Measurements from ENCODE around the gene ITGB4. TPM values are rescaled to one million over a fixed set of nuclear protein-coding genes. Genes with fewer than 3 reads are reported as not detected.

Gene ITGB4
- total and polyA plus RNA-seq, 2 of the 13 experiments (the other 11 are each of a cell fraction or from before 2014, with no cell fraction given): 6.9 to 14.5 TPM

DNA sequence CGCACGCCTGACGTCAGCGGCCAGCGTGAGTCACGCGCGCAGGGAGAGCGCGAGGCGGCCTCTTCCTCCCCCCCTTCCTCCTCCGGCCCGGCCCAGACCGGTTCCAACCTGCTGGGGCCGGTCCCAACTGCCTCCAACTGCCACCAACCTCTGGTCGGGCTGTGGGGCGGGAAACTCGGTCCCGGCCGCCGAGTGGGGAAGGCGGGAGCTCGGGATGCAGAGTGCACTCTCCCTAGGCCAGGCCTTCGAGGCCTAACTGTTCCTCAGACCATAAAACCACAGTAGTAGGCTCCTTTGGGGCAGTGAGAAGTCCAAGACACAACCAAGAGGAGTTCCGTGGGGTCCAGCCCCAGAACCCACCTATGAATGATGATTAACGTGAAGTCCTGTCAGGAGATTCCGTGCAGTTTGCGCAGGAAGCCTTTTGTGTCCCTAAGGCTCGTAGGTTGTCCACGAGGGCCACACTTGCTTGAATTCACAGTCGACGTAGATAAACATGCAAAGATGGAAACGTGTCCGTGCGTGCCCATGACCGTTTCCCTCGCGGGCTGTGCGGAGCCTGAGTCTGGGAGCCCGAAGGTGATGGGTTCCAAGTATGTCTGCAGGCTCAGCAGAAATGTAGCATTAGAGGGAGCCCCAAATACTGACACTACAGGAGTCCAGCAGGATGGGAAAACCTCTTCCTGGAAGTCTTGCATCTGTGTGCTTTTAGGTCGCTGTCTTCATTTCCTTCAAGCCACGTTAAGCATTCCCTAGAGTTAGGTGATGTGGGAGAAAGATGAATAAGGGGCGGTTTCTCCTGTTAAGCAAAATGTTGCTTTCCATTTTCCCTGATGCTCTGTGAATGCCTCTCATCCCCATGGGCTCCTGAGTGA is 64.0 kb downstream of the ITGB4 start (continued):
- TF ChIP-seq, protein P1, sequence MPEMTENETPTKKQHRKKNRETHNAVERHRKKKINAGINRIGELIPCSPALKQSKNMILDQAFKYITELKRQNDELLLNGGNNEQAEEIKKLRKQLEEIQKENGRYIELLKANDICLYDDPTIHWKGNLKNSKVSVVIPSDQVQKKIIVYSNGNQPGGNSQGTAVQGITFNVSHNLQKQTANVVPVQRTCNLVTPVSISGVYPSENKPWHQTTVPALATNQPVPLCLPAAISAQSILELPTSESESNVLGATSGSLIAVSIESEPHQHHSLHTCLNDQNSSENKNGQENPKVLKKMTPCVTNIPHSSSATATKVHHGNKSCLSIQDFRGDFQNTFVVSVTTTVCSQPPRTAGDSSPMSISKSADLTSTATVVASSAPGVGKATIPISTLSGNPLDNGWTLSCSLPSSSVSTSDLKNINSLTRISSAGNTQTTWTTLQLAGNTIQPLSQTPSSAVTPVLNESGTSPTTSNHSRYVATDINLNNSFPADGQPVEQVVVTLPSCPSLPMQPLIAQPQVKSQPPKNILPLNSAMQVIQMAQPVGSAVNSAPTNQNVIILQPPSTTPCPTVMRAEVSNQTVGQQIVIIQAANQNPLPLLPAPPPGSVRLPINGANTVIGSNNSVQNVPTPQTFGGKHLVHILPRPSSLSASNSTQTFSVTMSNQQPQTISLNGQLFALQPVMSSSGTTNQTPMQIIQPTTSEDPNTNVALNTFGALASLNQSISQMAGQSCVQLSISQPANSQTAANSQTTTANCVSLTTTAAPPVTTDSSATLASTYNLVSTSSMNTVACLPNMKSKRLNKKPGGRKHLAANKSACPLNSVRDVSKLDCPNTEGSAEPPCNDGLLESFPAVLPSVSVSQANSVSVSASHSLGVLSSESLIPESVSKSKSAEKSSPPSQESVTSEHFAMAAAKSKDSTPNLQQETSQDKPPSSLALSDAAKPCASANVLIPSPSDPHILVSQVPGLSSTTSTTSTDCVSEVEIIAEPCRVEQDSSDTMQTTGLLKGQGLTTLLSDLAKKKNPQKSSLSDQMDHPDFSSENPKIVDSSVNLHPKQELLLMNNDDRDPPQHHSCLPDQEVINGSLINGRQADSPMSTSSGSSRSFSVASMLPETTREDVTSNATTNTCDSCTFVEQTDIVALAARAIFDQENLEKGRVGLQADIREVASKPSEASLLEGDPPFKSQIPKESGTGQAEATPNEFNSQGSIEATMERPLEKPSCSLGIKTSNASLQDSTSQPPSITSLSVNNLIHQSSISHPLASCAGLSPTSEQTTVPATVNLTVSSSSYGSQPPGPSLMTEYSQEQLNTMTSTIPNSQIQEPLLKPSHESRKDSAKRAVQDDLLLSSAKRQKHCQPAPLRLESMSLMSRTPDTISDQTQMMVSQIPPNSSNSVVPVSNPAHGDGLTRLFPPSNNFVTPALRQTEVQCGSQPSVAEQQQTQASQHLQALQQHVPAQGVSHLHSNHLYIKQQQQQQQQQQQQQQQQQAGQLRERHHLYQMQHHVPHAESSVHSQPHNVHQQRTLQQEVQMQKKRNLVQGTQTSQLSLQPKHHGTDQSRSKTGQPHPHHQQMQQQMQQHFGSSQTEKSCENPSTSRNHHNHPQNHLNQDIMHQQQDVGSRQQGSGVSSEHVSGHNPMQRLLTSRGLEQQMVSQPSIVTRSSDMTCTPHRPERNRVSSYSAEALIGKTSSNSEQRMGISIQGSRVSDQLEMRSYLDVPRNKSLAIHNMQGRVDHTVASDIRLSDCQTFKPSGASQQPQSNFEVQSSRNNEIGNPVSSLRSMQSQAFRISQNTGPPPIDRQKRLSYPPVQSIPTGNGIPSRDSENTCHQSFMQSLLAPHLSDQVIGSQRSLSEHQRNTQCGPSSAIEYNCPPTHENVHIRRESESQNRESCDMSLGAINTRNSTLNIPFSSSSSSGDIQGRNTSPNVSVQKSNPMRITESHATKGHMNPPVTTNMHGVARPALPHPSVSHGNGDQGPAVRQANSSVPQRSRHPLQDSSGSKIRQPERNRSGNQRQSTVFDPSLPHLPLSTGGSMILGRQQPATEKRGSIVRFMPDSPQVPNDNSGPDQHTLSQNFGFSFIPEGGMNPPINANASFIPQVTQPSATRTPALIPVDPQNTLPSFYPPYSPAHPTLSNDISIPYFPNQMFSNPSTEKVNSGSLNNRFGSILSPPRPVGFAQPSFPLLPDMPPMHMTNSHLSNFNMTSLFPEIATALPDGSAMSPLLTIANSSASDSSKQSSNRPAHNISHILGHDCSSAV (CRISPR knock-in tag; IDR thresholded peaks at IDR 0.05; ENCODE audit: borderline replicate concordance): no peak
- TF ChIP-seq TCF7 (IDR thresholded peaks at IDR 0.05; ENCODE audit: low read depth) (no peak), HNF4G (IDR thresholded peaks at IDR 0.05; ENCODE audit: borderline replicate concordance, low read depth, low read length) (0 out of 2 replicates have a peak, but pooled peaks have one; percentile 22), HNF4G (CRISPR knock-in tag; IDR thresholded peaks at IDR 0.05; ENCODE audit: borderline replicate concordance, low read depth) (0 out of 2 replicates have a peak, but pooled peaks have one; percentile 5), ZNF746 (CRISPR knock-in tag; IDR thresholded peaks at IDR 0.05) (no peak; the same call in none of the 2 replicates), ZNF331 (CRISPR knock-in tag; IDR thresholded peaks at IDR 0.05) (peak; percentile 71), SATB2 (CRISPR knock-in tag; IDR thresholded peaks at IDR 0.05) (no peak), NFATC3 (CRISPR knock-in tag; IDR thresholded peaks at IDR 0.05) (0 out of 2 replicates have a peak, but pooled peaks have one; percentile 42), ZFX (CRISPR knock-in tag; IDR thresholded peaks at IDR 0.05; ENCODE audit: low read depth) (peak; percentile 98)
- TF ChIP-seq, protein P2, sequence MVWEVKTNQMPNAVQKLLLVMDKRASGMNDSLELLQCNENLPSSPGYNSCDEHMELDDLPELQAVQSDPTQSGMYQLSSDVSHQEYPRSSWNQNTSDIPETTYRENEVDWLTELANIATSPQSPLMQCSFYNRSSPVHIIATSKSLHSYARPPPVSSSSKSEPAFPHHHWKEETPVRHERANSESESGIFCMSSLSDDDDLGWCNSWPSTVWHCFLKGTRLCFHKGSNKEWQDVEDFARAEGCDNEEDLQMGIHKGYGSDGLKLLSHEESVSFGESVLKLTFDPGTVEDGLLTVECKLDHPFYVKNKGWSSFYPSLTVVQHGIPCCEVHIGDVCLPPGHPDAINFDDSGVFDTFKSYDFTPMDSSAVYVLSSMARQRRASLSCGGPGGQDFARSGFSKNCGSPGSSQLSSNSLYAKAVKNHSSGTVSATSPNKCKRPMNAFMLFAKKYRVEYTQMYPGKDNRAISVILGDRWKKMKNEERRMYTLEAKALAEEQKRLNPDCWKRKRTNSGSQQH (CRISPR knock-in tag; IDR thresholded peaks at IDR 0.05; ENCODE audit: low read depth): 0 out of 2 replicates have a peak, but pooled peaks have one; percentile 47
- TF ChIP-seq, protein P3, sequence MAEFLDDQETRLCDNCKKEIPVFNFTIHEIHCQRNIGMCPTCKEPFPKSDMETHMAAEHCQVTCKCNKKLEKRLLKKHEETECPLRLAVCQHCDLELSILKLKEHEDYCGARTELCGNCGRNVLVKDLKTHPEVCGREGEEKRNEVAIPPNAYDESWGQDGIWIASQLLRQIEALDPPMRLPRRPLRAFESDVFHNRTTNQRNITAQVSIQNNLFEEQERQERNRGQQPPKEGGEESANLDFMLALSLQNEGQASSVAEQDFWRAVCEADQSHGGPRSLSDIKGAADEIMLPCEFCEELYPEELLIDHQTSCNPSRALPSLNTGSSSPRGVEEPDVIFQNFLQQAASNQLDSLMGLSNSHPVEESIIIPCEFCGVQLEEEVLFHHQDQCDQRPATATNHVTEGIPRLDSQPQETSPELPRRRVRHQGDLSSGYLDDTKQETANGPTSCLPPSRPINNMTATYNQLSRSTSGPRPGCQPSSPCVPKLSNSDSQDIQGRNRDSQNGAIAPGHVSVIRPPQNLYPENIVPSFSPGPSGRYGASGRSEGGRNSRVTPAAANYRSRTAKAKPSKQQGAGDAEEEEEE (CRISPR knock-in tag; IDR thresholded peaks at IDR 0.05; ENCODE audit: borderline replicate concordance): peak; percentile 55; the same call in 1 of the 2 replicates
